Mesodermal cell (in vitro differentiated cells): Measurements from ENCODE around the gene SMIM9.

Experiments
- H3K27ac ChIP-seq: 2 replicates; pipeline ENCODE4 v1.7.0; 2013; ENCODE audit warnings: mild to moderate bottlenecking, low read depth, low read length, moderate library complexity; ENCODE audit not compliant: severe bottlenecking
- H3K36me3 ChIP-seq: 2 replicates; pipeline ENCODE4 v1.7.1; 2013; ENCODE audit warnings: mild to moderate bottlenecking, low read length, moderate library complexity; ENCODE audit not compliant: control insufficient read depth, insufficient read depth
- H3K4me1 ChIP-seq: one replicate; pipeline ENCODE4 v1.7.1; 2013; ENCODE audit warnings: mild to moderate bottlenecking, low read length; ENCODE audit not compliant: insufficient read depth, control insufficient read depth, poor library complexity, severe bottlenecking
- H3K4me3 ChIP-seq: 2 replicates; pipeline ENCODE4 v1.7.0; 2013; ENCODE audit warnings: low read length, control low read depth, mild to moderate bottlenecking; ENCODE audit not compliant: insufficient read depth, poor library complexity, severe bottlenecking; ENCODE audit errors: extremely low read depth
- H3K9me3 ChIP-seq: 2 replicates; pipeline ENCODE4 v1.7.1; 2013; ENCODE audit warnings: mild to moderate bottlenecking, low read length, moderate library complexity; ENCODE audit not compliant: control insufficient read depth
- WGBS, 2 experiments: methylation state at CpG; one replicate each; pipeline ENCODE4 v1.1.5; 2013; ENCODE audit warnings: missing lambda C conversion rate in 2 of 2; ENCODE audit not compliant: insufficient coverage in 2 of 2; 5-methylcytosine and 5-hydroxymethylcytosine counted together

Gene SMIM9

GRCh38 chrX:154779261-154779660 is 55.2 kb downstream of the SMIM9 start:
- Histone ChIP-seq H3K27ac (no peak overlapping the region), H3K4me3 (no peak overlapping the region), H3K36me3 (peaks cover 45% of the 10 kb centered on the region), H3K9me3 (no peaks in the 10 kb centered on the region), H3K4me1 (no peaks in the 10 kb centered on the region)
- WGBS, 2 experiments, result 100% methylated on average over 1 of the region's 4 CpGs; no CpG with 5 or more reads in 1 of the 2 experiments

DNA sequence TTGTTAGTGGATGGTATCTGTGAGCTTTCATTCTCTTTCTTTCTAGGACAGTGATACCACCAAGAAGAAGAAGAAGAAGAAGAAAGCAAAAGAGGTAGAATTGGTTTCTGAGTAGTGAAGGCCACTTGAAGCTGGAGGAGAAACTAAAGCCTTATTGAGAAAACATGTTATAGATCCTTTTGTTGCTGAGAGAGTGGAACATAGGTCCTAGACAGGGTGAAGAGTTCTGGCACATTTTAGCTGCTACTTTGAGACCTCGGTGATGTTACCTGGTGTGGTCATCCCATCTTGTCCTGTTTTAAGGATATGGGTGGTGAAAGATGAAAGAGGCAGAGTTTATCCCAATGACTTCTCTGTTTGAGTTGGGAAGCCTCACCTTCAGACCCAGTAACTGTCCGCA is 57.7 kb downstream of the SMIM9 start:
- no peaks in the 10 kb centered on the region for H3K4me1 ChIP-seq
- H3K9me3 ChIP-seq, result no peaks in the 10 kb centered on the region
- H3K36me3 ChIP-seq, result peaks cover 63% of the 10 kb centered on the region
- no peak overlapping the region for H3K4me3 ChIP-seq
- H3K27ac ChIP-seq, result no peak overlapping the region
- 100% methylated on average over 1 of the region's 2 CpGs; no CpG with 5 or more reads in 1 of the 2 experiments for WGBS, 2 experiments

DNA sequence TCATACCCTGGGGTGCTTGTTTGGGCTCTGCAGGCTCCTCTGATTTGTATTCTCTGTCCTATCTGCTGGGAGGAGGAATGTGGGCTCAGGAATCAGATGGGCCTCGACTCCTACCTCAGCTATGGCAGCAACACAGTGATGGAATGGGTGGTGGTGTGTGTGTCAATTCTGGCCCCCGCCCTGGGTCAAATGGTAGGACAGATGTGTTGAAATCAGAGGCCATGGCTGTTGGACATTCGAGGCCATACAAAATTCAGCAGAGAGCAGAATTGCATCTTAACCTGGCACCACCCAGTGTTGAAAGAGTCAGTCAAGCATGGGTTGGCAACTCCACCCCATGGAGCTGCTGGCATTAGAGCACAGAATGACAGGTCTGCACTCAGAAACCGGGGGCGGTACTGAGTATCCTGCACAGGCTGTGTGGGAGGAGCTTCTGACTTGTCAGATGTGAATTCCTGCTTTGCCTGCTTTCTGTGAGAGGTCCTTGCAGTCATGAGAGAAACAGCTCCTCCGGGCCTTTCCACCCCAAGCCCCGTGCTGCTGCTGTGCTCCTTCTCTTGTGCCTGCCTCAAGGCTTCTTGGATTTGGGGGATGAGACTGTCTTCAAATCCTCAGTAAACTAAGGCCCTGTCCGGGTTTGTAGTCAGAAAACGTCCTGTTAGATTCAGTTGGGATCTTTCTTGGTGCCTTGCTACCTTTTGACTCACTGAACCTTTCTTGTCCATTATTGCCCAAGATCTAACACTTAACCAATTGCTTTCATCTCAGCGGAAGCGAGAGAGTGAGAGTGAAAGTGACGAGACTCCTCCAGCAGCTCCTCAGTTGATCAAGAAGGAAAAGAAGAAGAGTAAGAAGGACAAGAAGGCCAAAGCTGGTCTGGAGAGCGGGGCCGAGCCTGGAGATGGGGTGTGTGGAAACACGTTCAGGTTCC is 58.8 kb downstream of the SMIM9 start:
- Histone ChIP-seq H3K27ac (no peak overlapping the region), H3K36me3 (peaks cover 74% of the 10 kb centered on the region), H3K9me3 (no peaks in the 10 kb centered on the region), H3K4me3 (no peak overlapping the region), H3K4me1 (no peaks in the 10 kb centered on the region)
- WGBS, 2 experiments, result 93 to 100% methylated on average over 4 to 5 of the region's 15 CpGs

GRCh38 chrX:154774622-154775021 is 59.8 kb downstream of the SMIM9 start:
- H3K4me3 ChIP-seq, result no peak overlapping the region
- H3K27ac ChIP-seq, result no peak overlapping the region
- WGBS, 2 experiments, result 85 to 100% methylated on average over 2 of the region's 5 CpGs
- no peaks in the 10 kb centered on the region for H3K9me3 ChIP-seq
- H3K36me3 ChIP-seq, result peaks cover 81% of the 10 kb centered on the region
- H3K4me1 ChIP-seq, result no peaks in the 10 kb centered on the region
